ENCODE results near the gene ERRFI1.

Gene ERRFI1

DNA sequence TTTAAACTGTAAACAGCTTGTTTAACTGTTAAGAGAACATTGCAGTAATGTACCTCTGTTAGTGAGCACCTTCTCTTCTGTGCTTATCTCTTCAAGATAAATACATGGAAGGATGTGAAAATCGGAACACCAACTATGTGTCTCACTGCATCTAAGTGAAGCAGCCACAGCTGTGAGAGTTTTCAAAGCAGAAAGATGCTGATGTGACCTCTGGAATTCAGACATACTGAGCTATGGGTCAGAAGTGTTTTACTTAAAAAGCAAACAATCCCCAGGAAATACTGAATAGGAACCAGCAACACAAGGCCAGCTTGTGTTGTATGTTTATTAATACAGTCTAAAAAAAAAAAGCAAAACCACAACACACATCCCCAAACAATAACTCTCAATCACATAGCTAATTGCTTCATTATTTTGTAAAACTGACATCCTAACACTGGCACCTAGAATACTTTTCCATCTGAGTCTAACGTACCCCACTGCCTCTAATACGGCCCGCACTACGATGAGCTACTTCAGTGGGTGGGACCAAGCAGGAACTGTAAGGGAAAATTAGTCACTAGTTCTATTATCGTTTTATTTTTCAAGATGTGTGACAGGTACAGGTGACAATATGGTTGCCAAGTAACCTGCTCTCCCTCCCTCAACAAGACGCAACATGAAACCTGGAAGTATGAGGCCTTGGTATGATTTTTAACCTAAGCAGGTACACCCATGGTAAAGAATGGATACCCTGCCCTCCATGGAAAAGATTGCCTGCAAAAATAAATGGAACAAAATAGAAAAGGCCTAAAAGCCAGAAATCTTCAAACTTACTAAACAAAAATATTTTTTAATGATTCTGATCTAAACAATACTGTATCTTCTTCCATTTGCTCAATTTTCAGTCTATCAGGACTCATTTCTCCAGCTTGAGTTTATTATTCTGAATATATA, 13.9 kb downstream of the ERRFI1 start:
- no peak overlapping the region for H3K27ac ChIP-seq (ENCODE audit: low read length)
- no peak overlapping the region for H3K4me2 ChIP-seq (ENCODE audit: insufficient read depth, low read length)
- no peak for TF ChIP-seq EZH2 (IDR thresholded peaks at IDR 0.05; ENCODE audit: borderline replicate concordance, low read depth, low read length, severe bottlenecking)
- TF ChIP-seq, protein P1, sequence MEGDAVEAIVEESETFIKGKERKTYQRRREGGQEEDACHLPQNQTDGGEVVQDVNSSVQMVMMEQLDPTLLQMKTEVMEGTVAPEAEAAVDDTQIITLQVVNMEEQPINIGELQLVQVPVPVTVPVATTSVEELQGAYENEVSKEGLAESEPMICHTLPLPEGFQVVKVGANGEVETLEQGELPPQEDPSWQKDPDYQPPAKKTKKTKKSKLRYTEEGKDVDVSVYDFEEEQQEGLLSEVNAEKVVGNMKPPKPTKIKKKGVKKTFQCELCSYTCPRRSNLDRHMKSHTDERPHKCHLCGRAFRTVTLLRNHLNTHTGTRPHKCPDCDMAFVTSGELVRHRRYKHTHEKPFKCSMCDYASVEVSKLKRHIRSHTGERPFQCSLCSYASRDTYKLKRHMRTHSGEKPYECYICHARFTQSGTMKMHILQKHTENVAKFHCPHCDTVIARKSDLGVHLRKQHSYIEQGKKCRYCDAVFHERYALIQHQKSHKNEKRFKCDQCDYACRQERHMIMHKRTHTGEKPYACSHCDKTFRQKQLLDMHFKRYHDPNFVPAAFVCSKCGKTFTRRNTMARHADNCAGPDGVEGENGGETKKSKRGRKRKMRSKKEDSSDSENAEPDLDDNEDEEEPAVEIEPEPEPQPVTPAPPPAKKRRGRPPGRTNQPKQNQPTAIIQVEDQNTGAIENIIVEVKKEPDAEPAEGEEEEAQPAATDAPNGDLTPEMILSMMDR (IDR thresholded peaks at IDR 0.05; ENCODE audit: borderline replicate concordance, extremely low read depth, low read length, poor library complexity, severe bottlenecking): no peak
- no peaks in the 10 kb centered on the region for H3K27me3 ChIP-seq (ENCODE audit: insufficient read depth, low read length, poor library complexity)
- no peaks in the 10 kb centered on the region for H3K36me3 ChIP-seq (ENCODE audit: insufficient read depth, low read length)
- H2AFZ ChIP-seq (ENCODE audit: low read depth, low read length): no peak overlapping the region
- ATAC-seq (ENCODE audit: insufficient read depth, low read depth) (no peak), DNase-seq (no peak)
- H3K4me1 ChIP-seq (ENCODE audit: insufficient read depth, low read length): no peaks in the 10 kb centered on the region
- H3K79me2 ChIP-seq (ENCODE audit: insufficient read depth, low read length): no peaks in the 10 kb centered on the region
- no peak overlapping the region for H3K4me3 ChIP-seq (ENCODE audit: low read depth in 1 of 2, low read length in 2 of 2)
- H3K9ac ChIP-seq (ENCODE audit: low read depth, low read length): no peak overlapping the region
- no peaks in the 10 kb centered on the region for H3K9me3 ChIP-seq (ENCODE audit: insufficient read depth, low read length, severe bottlenecking)
- H4K20me1 ChIP-seq (ENCODE audit: insufficient read depth, low read length): no peaks in the 10 kb centered on the region

DNA sequence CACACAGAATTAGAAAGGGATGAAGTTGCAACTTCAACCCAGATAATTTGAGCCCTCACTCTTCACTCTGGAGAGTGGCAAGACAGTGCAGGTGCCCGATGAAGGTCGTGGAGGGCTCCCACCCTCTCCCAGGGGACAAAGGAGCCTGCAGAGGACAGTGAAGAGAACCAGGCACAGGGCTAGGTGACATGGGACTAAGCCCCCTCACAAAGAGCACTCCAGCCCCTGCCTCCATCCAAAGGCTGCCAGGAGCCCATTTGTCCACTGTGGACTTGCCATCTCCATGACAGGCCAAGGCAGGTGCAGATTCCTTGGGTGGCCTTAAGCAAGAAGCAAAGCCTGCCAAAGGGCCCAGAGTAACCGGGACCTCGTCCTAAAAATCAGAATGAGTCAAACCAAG, 15.1 kb downstream of the ERRFI1 start:
- Histone ChIP-seq H3K27ac (ENCODE audit: low read length) (no peak overlapping the region), H3K4me1 (ENCODE audit: insufficient read depth, low read length) (no peaks in the 10 kb centered on the region), H3K4me2 (ENCODE audit: insufficient read depth, low read length) (no peak overlapping the region), H3K27me3 (ENCODE audit: insufficient read depth, low read length, poor library complexity) (no peaks in the 10 kb centered on the region), H2AFZ (ENCODE audit: low read depth, low read length) (no peak overlapping the region), H3K9ac (ENCODE audit: low read depth, low read length) (no peak overlapping the region), H4K20me1 (ENCODE audit: insufficient read depth, low read length) (no peaks in the 10 kb centered on the region), H3K36me3 (ENCODE audit: insufficient read depth, low read length) (no peaks in the 10 kb centered on the region), H3K4me3 (ENCODE audit: low read depth in 1 of 2, low read length in 2 of 2) (no peak overlapping the region), H3K79me2 (ENCODE audit: insufficient read depth, low read length) (no peaks in the 10 kb centered on the region), H3K9me3 (ENCODE audit: insufficient read depth, low read length, severe bottlenecking) (no peaks in the 10 kb centered on the region)
- ATAC-seq (ENCODE audit: insufficient read depth, low read depth): no peak
- no peak for DNase-seq
- TF ChIP-seq, protein P1 (IDR thresholded peaks at IDR 0.05; ENCODE audit: borderline replicate concordance, extremely low read depth, low read length, poor library complexity, severe bottlenecking): no peak
- TF ChIP-seq EZH2 (IDR thresholded peaks at IDR 0.05; ENCODE audit: borderline replicate concordance, low read depth, low read length, severe bottlenecking): no peak

DNA sequence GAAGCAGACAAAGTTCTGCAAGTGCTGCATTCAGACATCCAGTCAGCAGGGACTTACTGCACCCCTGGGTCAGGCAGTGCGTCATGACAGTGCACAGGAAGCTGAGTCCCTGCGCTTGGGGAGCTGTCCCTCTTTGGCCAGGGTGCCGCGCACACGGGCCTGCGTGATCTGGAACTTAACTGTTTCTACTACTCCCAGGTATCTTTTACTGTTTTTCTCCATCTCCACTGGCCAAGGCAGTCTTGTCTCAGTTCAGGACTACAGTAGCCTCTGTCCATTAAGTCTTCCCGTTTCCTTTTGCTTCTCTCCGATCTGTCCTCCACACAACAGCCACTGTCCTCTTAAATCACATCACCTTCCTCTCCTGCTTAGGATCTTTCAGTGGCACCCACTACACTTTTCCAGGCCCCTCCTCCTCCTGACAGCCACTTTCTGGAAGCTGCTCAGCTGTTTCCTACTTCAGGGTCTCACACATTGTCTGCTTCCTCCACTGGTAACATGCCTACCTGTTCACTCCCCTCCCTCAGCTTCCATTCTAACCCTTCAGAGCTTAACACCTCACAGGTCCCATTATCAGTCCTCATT, 15.9 kb downstream of the ERRFI1 start:
- Histone ChIP-seq H4K20me1 (ENCODE audit: insufficient read depth, low read length) (no peaks in the 10 kb centered on the region), H2AFZ (ENCODE audit: low read depth, low read length) (no peak overlapping the region), H3K4me3 (ENCODE audit: low read depth in 1 of 2, low read length in 2 of 2) (no peak overlapping the region), H3K27me3 (ENCODE audit: insufficient read depth, low read length, poor library complexity) (no peaks in the 10 kb centered on the region), H3K79me2 (ENCODE audit: insufficient read depth, low read length) (no peaks in the 10 kb centered on the region), H3K27ac (ENCODE audit: low read length) (no peak overlapping the region), H3K4me2 (ENCODE audit: insufficient read depth, low read length) (no peak overlapping the region), H3K9ac (ENCODE audit: low read depth, low read length) (no peak overlapping the region), H3K4me1 (ENCODE audit: insufficient read depth, low read length) (no peaks in the 10 kb centered on the region), H3K36me3 (ENCODE audit: insufficient read depth, low read length) (no peaks in the 10 kb centered on the region), H3K9me3 (ENCODE audit: insufficient read depth, low read length, severe bottlenecking) (no peaks in the 10 kb centered on the region)
- ATAC-seq (ENCODE audit: insufficient read depth, low read depth) (no peak), DNase-seq (no peak)
- no peak for TF ChIP-seq EZH2 (IDR thresholded peaks at IDR 0.05; ENCODE audit: borderline replicate concordance, low read depth, low read length, severe bottlenecking)
- TF ChIP-seq, protein P1 (IDR thresholded peaks at IDR 0.05; ENCODE audit: borderline replicate concordance, extremely low read depth, low read length, poor library complexity, severe bottlenecking): no peak

All from DND-41 (cell line).